ENCODE measurements around the gene KCNMA1. TPM values are rescaled to one million over a fixed set of nuclear protein-coding genes. Genes with fewer than 3 reads are reported as not detected.

Gene KCNMA1
- total RNA-seq, 4 donors from 2014 or later = 4.6 to 10.5 (median 7.8) TPM

DNA sequence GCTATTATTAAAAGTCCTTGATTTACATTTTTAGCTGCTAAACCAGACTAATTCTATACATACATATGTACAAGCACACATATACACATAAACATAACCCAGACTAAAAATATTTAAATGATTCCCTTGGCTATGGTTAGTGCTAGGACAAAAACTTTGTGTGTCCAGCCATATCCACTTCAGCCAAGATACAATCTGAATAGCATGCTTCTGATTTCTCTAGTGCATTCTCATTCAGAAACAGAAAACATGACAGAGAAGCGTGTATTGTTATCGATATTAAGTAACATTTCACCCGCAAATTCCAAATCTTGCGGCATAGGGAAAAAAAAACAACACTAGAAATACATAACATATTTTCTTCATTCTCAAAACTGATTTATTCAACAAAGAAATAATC, 569.3 kb downstream of the KCNMA1 start:
- Histone ChIP-seq H3K9me3 (no peaks in the 10 kb centered on the region), H3K4me3 (no peak overlapping the region), H3K27ac (no peak overlapping the region), H3K36me3 (no peaks in the 10 kb centered on the region), H3K4me1 (peaks cover 20% of the 10 kb centered on the region), H3K27me3 (no peaks in the 10 kb centered on the region)
- no peak for DNase-seq (ENCODE audit: low spot score in 2 of 2)
- TF ChIP-seq POLR2A (IDR thresholded peaks at IDR 0.05) (no peak), EP300 (IDR thresholded peaks at IDR 0.05) (no peak), POLR2AphosphoS5 (IDR thresholded peaks at IDR 0.05) (no peak)
- TF ChIP-seq, protein P1, sequence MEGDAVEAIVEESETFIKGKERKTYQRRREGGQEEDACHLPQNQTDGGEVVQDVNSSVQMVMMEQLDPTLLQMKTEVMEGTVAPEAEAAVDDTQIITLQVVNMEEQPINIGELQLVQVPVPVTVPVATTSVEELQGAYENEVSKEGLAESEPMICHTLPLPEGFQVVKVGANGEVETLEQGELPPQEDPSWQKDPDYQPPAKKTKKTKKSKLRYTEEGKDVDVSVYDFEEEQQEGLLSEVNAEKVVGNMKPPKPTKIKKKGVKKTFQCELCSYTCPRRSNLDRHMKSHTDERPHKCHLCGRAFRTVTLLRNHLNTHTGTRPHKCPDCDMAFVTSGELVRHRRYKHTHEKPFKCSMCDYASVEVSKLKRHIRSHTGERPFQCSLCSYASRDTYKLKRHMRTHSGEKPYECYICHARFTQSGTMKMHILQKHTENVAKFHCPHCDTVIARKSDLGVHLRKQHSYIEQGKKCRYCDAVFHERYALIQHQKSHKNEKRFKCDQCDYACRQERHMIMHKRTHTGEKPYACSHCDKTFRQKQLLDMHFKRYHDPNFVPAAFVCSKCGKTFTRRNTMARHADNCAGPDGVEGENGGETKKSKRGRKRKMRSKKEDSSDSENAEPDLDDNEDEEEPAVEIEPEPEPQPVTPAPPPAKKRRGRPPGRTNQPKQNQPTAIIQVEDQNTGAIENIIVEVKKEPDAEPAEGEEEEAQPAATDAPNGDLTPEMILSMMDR (IDR thresholded peaks at IDR 0.05) = no peak
- 91% methylated on average over 4 of the region's 4 CpGs for WGBS

DNA sequence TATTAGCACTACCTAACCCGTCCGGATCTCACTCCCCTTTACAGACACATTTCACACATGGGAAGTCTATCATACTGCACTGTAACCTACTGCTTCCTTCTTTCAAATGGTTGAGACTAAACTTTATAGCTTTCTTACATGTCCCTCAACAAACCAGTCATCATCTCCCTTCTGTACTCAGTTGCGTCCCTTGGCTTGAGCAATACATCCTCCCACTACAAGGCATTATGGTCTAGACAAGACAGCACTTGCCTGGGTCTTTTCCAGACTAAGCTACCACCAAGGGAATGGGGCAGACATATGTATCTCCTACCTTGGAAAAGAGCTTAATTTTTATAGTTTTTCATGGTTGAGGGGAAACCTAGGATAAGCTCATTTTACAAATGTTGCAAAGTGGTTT, 575.2 kb downstream of the KCNMA1 start:
- Histone ChIP-seq H3K4me3 (no peak overlapping the region), H3K9me3 (no peaks in the 10 kb centered on the region), H3K4me1 (no peaks in the 10 kb centered on the region), H3K27ac (no peak overlapping the region), H3K27me3 (no peaks in the 10 kb centered on the region), H3K36me3 (no peaks in the 10 kb centered on the region)
- no peak for DNase-seq (ENCODE audit: low spot score in 2 of 2)
- TF ChIP-seq EP300 (IDR thresholded peaks at IDR 0.05) (no peak), POLR2AphosphoS5 (IDR thresholded peaks at IDR 0.05) (no peak), POLR2A (IDR thresholded peaks at IDR 0.05) (no peak)
- WGBS = 89% methylated on average over 3 of the region's 3 CpGs

DNA sequence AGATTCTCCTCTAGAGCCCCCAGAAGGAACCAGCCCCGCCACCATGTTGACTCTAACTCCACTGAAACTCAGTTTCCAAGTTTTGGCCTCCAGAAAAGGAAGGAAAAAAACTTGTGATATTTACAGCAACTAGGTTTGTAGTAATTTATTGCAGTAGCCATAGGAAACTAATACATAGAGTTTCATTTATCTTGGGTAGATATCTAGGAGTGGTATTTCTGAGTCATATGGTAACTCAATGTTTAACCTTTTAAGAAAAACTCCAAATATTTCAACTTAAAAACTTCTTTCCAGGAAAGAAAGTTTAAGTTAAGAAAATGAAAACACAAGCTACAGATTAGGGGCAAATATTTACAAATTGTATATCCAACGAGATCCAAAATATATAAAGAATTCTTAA, 576.7 kb downstream of the KCNMA1 start:
- no peak overlapping the region for H3K27ac ChIP-seq
- 92% methylated on average over 2 of the region's 2 CpGs for WGBS
- no peaks in the 10 kb centered on the region for H3K9me3 ChIP-seq
- H3K4me3 ChIP-seq = no peak overlapping the region
- H3K4me1 ChIP-seq = no peaks in the 10 kb centered on the region
- TF ChIP-seq POLR2A (IDR thresholded peaks at IDR 0.05) = no peak
- TF ChIP-seq POLR2AphosphoS5 (IDR thresholded peaks at IDR 0.05) = no peak
- TF ChIP-seq EP300 (IDR thresholded peaks at IDR 0.05) = no peak
- TF ChIP-seq, protein P1 (IDR thresholded peaks at IDR 0.05) = no peak
- no peaks in the 10 kb centered on the region for H3K27me3 ChIP-seq
- DNase-seq (ENCODE audit: low spot score in 2 of 2) = no peak
- H3K36me3 ChIP-seq = no peaks in the 10 kb centered on the region

DNA sequence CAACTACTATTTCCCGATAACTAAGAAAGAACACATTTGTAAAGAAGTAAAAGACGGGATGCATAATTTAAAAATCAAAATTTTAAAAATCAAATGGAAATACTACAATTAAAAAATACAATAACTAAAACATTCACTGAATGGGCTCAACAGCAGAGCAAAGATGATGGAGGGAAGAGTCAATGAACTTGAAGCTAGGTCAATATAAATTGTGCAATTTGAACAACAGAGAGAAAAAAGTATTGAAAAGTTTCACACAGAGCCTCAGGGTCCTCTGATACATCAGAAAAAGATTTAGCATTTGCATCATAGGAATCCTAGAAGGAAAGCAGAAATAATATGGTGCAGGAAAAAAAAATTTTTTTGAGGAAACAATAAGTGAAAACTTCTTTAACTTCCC, 581.0 kb downstream of the KCNMA1 start:
- 91% methylated on average over 2 of the region's 2 CpGs for WGBS
- Histone ChIP-seq H3K36me3 (no peaks in the 10 kb centered on the region), H3K27ac (no peak overlapping the region), H3K4me1 (no peaks in the 10 kb centered on the region), H3K9me3 (no peaks in the 10 kb centered on the region), H3K4me3 (no peak overlapping the region), H3K27me3 (no peaks in the 10 kb centered on the region)
- no peak for DNase-seq (ENCODE audit: low spot score in 2 of 2)
- TF ChIP-seq, protein P1 (IDR thresholded peaks at IDR 0.05) = no peak

DNA sequence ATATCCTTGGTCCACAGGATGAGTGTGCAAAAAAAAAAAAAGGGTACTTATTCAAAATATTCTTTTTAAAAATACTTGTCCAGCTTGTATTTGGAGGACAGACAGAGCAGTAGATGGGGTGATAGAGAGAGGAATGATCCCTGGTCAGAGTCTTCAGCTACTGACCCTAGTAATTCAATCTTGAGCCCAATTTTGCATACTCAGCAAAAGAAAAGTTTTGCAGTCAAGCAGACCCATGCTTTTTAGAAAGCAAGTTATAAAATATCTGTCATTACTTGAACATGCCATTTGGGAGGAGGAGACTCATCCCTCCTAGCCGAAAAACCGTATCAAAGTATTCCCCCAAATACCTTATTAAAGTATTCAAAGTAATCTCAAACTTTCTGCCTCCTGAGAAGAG, 585.0 kb downstream of the KCNMA1 start:
- no peak for DNase-seq (ENCODE audit: low spot score in 2 of 2)
- Histone ChIP-seq H3K4me1 (no peaks in the 10 kb centered on the region), H3K9me3 (no peaks in the 10 kb centered on the region), H3K27ac (no peak overlapping the region), H3K27me3 (no peaks in the 10 kb centered on the region), H3K36me3 (no peaks in the 10 kb centered on the region), H3K4me3 (no peak overlapping the region)
- 93% methylated on average over 2 of the region's 2 CpGs for WGBS
- TF ChIP-seq EP300 (IDR thresholded peaks at IDR 0.05) = no peak
- no peak for TF ChIP-seq POLR2A (IDR thresholded peaks at IDR 0.05)
- TF ChIP-seq, protein P1 (IDR thresholded peaks at IDR 0.05) = no peak
- TF ChIP-seq POLR2AphosphoS5 (IDR thresholded peaks at IDR 0.05) = no peak

DNA sequence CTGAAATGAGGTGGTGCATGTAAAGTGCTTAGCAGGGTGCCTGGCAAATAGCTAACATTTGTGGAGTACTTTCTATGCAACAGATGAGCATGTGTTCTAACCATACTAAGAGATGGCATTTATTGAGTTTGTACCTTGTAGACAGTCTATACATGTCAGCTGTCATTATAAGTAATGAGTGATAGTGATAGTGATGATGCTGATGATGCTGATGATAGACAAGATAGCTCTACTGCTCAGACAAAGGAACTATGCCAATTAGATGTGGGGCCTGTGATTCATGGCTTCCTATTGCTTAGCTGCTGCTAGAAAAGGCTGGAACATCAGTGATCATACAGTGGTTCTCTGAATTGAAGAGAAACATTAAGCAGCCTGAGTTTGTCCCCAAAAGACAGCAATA, 585.8 kb downstream of the KCNMA1 start:
- Histone ChIP-seq H3K27ac (no peak overlapping the region), H3K36me3 (no peaks in the 10 kb centered on the region)
- no peak for DNase-seq (ENCODE audit: low spot score in 2 of 2)

More for the DNA sequence above, 585.8 kb downstream of the KCNMA1 start:
- Histone ChIP-seq H3K4me1 (no peaks in the 10 kb centered on the region), H3K9me3 (no peaks in the 10 kb centered on the region), H3K4me3 (no peak overlapping the region), H3K27me3 (no peaks in the 10 kb centered on the region)
- TF ChIP-seq EP300 (IDR thresholded peaks at IDR 0.05) = no peak
- TF ChIP-seq POLR2AphosphoS5 (IDR thresholded peaks at IDR 0.05) = no peak
- TF ChIP-seq, protein P1 (IDR thresholded peaks at IDR 0.05) = no peak
- TF ChIP-seq POLR2A (IDR thresholded peaks at IDR 0.05) = no peak
